22Rv1 (cell line): Measurements from ENCODE around the gene GPR176.

Experiments
- H3K27ac ChIP-seq: fragments of 450-650 bp; 2 replicates; pipeline ENCODE4 v1.5.1; 2017
- CTCF ChIP-seq: fragments of 450-650 bp; IDR thresholded peaks from 2 replicates; pipeline ENCODE4 v1.5.1; 2017; ENCODE audit warnings: mild to moderate bottlenecking
- ZFX ChIP-seq: fragments of 450-650 bp; IDR thresholded peaks from 2 replicates; pipeline ENCODE4 v1.6.1; 2017; ENCODE audit warnings: antibody characterized with exemption, borderline replicate concordance

The GPR176 gene

DNA sequence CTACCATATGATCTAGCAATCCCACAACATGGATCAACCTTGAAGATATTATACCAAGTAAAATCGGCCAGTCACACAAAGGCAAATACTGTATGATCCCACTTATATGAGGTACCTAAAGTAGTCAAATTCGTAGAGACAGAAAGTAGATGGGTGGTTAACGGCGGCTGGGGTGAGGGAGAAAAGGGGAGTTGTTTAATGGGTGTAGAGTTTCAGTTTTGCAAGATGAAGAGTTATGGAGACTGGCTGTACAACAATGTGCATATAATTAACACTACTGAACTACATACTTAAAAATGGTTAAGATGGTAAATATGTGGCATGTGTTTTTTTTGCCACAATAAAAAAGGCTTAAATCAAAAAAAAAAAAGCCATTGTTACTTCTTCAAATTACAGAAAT is 60.4 kb downstream of the GPR176 start:
- no peak overlapping the region for H3K27ac ChIP-seq
- no peak for TF ChIP-seq ZFX
- TF ChIP-seq CTCF = no peak

GRCh38 chr15:39857132-39857531 is 62.9 kb downstream of the GPR176 start:
- no peak overlapping the region for H3K27ac ChIP-seq
- TF ChIP-seq CTCF = no peak
- TF ChIP-seq ZFX = no peak

DNA sequence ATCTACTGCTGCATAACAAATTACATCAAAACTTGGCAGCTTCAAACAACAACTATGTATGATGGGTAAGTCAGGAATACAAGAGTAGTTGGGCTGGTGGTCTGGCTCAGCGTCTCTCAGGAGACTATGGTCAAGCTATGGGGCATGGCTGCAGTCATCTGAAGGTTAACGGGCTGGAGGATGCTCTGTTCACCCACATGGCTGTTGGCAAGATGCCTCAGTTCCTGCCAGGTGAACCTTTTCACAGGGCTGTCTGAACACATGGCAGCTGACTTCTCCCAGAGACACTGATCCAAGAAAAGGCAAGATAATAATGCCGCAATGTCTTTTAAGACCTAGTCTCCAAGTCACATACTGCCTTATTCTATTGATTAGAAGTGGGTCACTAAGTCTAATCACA is 63.7 kb downstream of the GPR176 start:
- no peak for TF ChIP-seq CTCF
- no peak for TF ChIP-seq ZFX
- H3K27ac ChIP-seq = no peak overlapping the region

- no peak overlapping the region for H3K27ac ChIP-seq
- TF ChIP-seq ZFX = no peak
- TF ChIP-seq CTCF = no peak
Measured at GRCh38 chr15:39855400-39855799, 64.7 kb downstream of the GPR176 start.

GRCh38 chr15:39854161-39854560 is 65.9 kb downstream of the GPR176 start:
- no peak overlapping the region for H3K27ac ChIP-seq
- TF ChIP-seq ZFX (no peak), CTCF (no peak)

DNA sequence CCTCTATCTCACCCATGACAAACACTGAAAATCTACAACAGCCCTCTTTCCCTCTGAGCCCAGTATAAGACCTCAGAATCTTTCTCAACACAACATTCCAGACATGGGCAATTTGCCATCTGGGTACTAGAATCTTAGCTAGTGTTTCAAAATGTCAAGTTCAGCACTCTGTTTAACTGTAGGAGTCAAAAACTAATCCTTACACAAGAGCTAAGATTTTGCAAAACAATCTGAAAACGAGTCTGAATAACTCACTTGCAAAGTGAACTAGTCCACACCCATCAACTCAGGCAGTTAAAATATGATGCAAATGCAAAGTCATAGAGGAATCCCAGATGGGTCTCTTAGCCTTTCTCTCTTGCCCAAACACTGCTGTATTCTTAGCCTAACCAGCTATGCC is 67.8 kb downstream of the GPR176 start:
- H3K27ac ChIP-seq = no peak overlapping the region
- no peak for TF ChIP-seq ZFX
- TF ChIP-seq CTCF = no peak

- H3K27ac ChIP-seq = no peak overlapping the region
- TF ChIP-seq ZFX (no peak), CTCF (no peak)
Measured at GRCh38 chr15:39851500-39852092, 68.5 kb downstream of the GPR176 start.
